ENCODE results near the gene PRKCQ.
"Not testable (repeated sequence)": the region's sequence is repeated elsewhere in the genome, so short reads cannot be mapped to it uniquely, and the experiment has no call there.

- TF ChIP-seq CTCF (IDR thresholded peaks at IDR 0.05; ENCODE audit: insufficient read depth, low read depth, low read length); EZH2 (IDR thresholded peaks at IDR 0.05; ENCODE audit: insufficient read depth, low read length): not testable (repeated sequence)
Observed at GRCh38 chr10:6582913-6583312, 2.8 kb upstream of the PRKCQ start.
